Omental fat pad (tissue), 4 donors: ENCODE data around the gene CNPY1. TPM values are rescaled to one million over a fixed set of nuclear protein-coding genes. Genes with fewer than 3 reads are reported as not detected.

Experiments used
- ATAC-seq: fragments of 150-250 bp; one replicate; pipeline ENCODE4 v1.9.1; 2016; ENCODE audit warnings: mild to moderate bottlenecking, moderate library complexity; ENCODE audit not compliant: low FRiP score
- DNase-seq: peaks from one replicate; pipeline ENCODE4 v3.0.0-alpha.2; 2019; ENCODE audit warnings: low spot score
- total RNA-seq, 4 donors: library from RNA; depleted of rRNA; stranded (reverse); fragments of >200 nt; gene quantifications; one replicate each; pipeline ENCODE4 v1.1.0, GENCODE V29; 2016
- TF ChIP-seq, protein P1 (sequence below), 3 donors: fragments of 450-650 bp; IDR thresholded peaks; one replicate each; pipeline ENCODE4 v1.5.1; 2016 to 2017; ENCODE audit warnings: antibody characterized with exemption in 3 of 3, mild to moderate bottlenecking in 3 of 3, moderate library complexity in 2 of 3

Gene CNPY1
- total RNA-seq, 4 donors from 2014 or later: not detected

DNA sequence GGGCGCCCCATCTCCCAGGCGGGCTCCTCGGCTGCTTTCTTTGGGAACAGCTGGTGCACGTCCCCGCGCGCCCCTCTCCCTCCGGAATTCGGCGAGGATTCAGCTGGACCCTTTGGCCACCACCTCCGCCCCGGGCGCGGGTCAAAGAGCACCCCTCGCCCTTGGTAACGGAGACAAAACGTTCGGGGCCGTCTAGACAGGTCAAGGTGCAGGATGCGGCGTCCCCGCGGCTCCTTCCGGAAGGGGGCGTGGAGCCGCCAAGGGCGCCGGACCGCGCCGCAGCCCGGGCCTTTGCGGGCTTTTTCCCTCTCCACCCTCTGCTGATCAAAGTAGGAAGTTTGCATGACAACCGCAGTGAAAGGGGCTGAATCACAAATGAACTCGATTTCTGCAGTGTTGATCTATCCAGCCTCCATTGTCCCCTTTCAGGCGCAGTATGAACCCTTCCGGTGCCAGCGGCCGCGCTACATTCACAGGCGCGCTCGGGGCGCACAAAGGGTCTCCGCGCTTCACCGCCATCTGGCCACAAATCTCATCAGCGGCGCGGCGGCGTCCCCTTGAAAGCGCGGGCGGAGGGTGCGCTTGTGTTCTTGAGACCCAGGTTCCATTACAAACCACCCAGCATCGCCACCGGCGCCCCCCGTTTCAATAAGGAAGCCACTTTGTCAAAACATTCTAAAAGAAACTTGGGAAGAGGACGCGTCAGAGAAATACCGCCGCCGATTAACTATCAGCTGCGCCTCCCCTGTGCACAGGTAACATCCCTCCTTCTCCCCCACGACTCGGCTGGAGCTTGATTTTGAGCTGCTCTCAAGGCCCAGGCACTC, 36.4 kb downstream of the CNPY1 start:
- DNase-seq (no peak), ATAC-seq (no peak)
- TF ChIP-seq, protein P1, sequence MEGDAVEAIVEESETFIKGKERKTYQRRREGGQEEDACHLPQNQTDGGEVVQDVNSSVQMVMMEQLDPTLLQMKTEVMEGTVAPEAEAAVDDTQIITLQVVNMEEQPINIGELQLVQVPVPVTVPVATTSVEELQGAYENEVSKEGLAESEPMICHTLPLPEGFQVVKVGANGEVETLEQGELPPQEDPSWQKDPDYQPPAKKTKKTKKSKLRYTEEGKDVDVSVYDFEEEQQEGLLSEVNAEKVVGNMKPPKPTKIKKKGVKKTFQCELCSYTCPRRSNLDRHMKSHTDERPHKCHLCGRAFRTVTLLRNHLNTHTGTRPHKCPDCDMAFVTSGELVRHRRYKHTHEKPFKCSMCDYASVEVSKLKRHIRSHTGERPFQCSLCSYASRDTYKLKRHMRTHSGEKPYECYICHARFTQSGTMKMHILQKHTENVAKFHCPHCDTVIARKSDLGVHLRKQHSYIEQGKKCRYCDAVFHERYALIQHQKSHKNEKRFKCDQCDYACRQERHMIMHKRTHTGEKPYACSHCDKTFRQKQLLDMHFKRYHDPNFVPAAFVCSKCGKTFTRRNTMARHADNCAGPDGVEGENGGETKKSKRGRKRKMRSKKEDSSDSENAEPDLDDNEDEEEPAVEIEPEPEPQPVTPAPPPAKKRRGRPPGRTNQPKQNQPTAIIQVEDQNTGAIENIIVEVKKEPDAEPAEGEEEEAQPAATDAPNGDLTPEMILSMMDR (IDR thresholded peaks at IDR 0.05): no peak

DNA sequence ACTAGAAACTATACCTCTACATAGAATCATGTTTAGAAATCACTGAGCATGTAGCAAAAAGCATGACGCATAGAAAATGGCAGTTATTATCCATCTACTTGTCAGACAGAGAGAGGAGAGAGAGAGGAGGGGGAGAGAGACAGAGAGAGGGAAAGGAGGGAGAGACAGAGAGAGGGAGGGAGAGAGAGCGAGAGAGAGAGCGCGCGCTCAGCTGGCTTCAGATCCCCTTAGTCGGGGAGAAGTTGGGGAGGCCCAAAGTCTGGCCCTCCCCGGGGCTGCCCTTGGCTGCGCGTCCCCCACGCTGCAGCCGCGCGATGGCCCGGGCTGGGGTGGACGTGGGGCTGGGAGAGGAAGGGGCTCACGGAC, 37.0 kb downstream of the CNPY1 start:
- DNase-seq (no peak), ATAC-seq (no peak)
- TF ChIP-seq, protein P1 (IDR thresholded peaks at IDR 0.05): no peak

DNA sequence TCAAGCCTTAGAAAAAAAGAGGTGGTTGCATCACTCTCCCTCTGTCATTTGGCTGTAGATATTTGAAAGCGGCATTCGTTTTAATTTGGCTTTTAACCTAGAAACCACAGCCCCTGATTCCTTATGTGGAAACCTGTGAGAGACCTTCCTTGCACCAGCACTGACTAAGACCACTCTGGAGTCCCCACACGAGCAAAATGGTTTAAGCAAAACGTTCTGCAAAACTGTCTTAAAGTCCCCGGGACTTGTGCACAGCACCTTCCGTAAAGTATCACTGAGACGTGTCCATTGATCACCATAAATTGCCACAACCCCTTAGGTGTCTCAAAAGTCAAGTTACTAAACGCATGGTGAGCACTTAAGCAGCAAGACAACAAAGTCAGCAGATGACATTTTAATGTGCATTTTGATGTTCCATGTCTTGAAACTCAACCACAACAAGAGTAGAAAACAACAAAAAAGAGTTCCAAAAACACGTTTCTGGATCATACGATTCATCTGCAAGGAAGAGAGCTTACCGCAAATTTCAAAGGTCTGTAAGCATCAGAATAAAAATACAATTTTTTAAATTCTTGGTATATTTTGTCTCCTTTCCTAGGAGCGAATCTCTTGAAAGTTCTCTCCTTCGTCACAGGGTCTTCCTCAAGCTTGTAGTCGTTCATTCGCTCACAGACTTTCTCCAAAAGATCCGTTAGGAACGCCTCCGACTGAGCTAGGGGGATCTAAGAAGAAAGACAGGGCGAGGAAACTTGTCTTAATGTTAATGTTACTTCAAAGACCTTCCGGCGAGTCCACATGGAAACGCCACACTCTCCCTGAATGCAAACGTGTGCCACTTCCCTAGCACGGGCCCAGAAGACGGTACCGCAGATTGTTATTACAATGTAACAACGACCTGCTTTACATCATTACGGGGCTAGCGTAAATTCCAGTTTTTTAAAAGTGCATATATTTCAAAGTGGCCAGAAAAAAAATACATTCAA, 37.7 kb downstream of the CNPY1 start:
- DNase-seq: no peak
- no peak for ATAC-seq
- TF ChIP-seq, protein P1 (IDR thresholded peaks at IDR 0.05): no peak

DNA sequence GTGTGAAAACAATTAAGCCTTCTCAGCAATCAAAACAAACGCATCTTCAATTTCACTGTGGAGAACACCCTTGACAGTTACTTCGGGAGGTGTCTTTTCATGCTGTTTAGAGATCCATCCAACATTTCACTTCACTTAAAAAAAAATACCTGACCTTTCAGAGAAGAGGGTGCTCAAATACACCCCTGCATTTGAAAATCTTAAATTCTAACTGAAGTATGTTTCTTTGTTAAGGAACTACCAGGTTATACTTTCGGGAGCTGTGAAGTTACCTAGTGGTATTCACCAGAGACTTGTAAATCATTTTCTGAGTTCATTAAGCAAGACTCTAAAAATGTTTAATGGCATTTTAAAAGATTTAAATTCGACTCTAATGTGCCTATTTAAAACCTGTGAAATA, 38.8 kb downstream of the CNPY1 start:
- no peak for ATAC-seq

DNA sequence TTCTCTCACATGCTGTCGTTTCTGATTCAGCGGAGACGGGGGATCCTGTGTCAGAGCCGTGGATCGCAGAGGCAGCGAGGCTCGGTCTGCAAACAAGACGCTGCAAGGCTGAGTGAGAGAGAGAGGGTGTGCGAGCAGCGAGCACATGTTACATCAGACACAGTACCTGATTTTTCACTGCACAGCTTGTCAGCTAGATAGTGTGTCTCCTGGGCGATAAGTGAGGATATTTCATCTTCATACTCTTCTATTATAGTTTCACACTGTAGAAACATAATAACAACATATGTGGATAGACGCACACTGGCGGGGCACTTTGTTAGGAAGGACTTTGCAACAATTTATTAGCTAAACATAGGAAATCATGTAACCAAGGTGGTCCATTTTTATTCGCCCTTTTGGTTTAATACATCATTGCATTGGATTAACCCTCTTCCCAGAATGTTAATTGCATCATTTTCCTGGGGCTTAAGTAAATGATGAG, 39.5 kb downstream of the CNPY1 start:
- TF ChIP-seq, protein P1 (IDR thresholded peaks at IDR 0.05): no peak
- ATAC-seq (no peak), DNase-seq (no peak)

More for the DNA sequence above, 38.8 kb downstream of the CNPY1 start:
- no peak for DNase-seq
- TF ChIP-seq, protein P1 (IDR thresholded peaks at IDR 0.05): no peak

DNA sequence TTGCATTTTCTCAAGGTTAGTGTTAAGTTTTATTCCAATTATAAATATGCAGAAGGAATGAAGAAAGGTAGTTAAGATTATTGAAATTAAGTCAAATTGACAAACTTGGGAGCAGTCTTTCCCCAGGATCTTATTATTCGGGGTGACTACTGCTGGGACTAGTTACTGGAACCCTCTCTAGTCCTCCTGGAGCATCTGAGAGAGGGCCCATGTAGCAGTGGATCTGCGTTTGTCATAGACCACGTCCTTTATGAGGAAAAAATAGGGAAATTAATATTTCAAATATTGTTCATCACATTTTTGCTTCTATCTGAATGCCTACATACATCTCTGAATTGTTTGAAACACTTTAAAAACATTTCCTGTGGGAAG, 41.0 kb downstream of the CNPY1 start:
- ATAC-seq: no peak
- DNase-seq: no peak
- TF ChIP-seq, protein P1 (IDR thresholded peaks at IDR 0.05): no peak
